ENCODE data around the gene CLASP1. TPM values are rescaled to one million over a fixed set of nuclear protein-coding genes. Genes with fewer than 3 reads are reported as not detected.

Gene CLASP1
- total and polyA plus RNA-seq, 12 donors = 10.1 to 90.6 (median 71.7) TPM

DNA sequence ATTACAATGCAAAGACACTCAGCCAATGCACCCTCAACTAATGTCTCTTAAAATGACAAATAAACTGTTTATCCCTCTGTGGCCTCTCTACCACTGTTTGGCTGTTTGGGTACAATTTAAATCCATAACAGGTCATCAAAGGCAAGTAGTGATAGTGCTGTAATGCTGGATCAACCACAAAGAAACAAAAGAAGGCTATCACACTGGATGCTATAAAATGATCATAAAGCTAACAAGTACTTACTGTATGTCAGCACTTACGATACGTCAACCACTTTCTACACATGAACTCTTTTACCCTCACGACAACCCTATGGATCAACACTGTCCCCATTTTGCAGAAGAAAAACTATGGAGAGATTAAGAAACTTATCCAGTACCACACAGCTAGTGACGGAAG lies 64.5 kb downstream of the CLASP1 start:
- no peak overlapping the region for H3K4me3 ChIP-seq
- H3K27me3 ChIP-seq = no peaks in the 10 kb centered on the region
- TF ChIP-seq, protein P1, sequence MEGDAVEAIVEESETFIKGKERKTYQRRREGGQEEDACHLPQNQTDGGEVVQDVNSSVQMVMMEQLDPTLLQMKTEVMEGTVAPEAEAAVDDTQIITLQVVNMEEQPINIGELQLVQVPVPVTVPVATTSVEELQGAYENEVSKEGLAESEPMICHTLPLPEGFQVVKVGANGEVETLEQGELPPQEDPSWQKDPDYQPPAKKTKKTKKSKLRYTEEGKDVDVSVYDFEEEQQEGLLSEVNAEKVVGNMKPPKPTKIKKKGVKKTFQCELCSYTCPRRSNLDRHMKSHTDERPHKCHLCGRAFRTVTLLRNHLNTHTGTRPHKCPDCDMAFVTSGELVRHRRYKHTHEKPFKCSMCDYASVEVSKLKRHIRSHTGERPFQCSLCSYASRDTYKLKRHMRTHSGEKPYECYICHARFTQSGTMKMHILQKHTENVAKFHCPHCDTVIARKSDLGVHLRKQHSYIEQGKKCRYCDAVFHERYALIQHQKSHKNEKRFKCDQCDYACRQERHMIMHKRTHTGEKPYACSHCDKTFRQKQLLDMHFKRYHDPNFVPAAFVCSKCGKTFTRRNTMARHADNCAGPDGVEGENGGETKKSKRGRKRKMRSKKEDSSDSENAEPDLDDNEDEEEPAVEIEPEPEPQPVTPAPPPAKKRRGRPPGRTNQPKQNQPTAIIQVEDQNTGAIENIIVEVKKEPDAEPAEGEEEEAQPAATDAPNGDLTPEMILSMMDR (IDR thresholded peaks at IDR 0.05) = no peak
- peaks cover 0 to 57% (median 29%) of the 10 kb centered on the region in 9 donors for H3K4me1 ChIP-seq
- intact Hi-C loops (cut with DNase I) = no loop called here
- WGBS, 2 donors = 96 to 98% methylated on average over 4 of the region's 4 CpGs
- H3K9me3 ChIP-seq = no peaks in the 10 kb centered on the region
- peaks cover 0 to 13% (median 0%) of the 10 kb centered on the region in 9 donors for H3K36me3 ChIP-seq
- DNase-seq (no peak), ATAC-seq (no peak)
- no peak overlapping the region for H3K27ac ChIP-seq

DNA sequence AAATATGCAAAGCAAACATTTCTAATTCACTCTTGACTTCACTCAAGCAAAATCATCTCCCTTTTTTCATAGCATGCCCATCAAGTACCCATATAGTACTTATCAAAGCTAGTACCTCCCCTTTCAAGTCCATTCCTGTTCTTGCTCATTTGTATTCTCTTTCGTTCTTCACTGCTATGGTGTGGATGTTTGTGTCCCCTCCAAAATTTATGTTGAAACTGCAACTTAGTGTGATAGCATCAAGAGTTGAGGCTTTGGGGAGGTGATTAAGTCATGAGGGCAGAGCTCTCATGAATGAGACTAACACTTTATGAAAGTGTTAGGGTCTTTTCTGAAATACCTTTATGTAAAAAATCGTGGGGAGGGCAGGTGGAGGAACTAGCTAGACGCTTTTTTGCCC lies 65.7 kb downstream of the CLASP1 start:
- H3K9me3 ChIP-seq = no peaks in the 10 kb centered on the region
- no peak for ATAC-seq
- DNase-seq = no peak
- no peak overlapping the region for H3K27ac ChIP-seq
- H3K27me3 ChIP-seq = no peaks in the 10 kb centered on the region
- TF ChIP-seq, protein P1 (IDR thresholded peaks at IDR 0.05) = no peak
- intact Hi-C loops (cut with DNase I) = no loop called here
- peaks cover 0 to 69% (median 33%) of the 10 kb centered on the region in 9 donors for H3K4me1 ChIP-seq
- H3K4me3 ChIP-seq = no peak overlapping the region
- 85 to 88% methylated on average over 3 of the region's 3 CpGs for WGBS, 2 donors
- peaks cover 0 to 4% (median 0%) of the 10 kb centered on the region in 9 donors for H3K36me3 ChIP-seq

DNA sequence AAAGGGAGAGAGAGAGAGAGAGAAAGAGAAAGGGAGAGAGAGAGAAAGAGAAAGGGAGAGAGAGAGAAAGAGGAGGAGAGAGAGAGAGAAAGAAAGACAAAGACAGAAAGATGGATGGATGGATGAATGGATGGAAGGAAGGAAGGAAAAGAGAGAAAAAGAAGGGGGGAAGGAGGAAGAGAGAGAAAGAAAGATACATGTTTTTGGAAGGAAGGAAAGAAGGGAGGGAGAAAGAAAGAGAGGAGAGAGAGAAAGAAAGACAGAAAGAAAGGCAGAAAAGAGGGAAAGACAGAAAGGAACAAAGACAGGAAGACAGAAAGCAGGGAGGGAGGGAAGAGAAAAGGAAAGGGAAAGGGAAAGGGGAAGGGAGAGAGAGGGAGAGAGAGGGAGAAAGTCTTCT lies 67.0 kb downstream of the CLASP1 start:
- Histone ChIP-seq H3K27me3 (no peaks in the 10 kb centered on the region), H3K9me3 (no peaks in the 10 kb centered on the region), H3K4me3 (no peak overlapping the region), H3K36me3 (no peaks in the 10 kb centered on the region), H3K27ac (peak overlapping the region in 2 of 10 donors; percentile 14 to 46), H3K4me1 (peaks cover 0 to 72% (median 33%) of the 10 kb centered on the region in 9 donors)
- intact Hi-C loops (cut with DNase I) = no loop called here
- ATAC-seq (no peak), DNase-seq (no peak)
- TF ChIP-seq, protein P1 (IDR thresholded peaks at IDR 0.05) = no peak

DNA sequence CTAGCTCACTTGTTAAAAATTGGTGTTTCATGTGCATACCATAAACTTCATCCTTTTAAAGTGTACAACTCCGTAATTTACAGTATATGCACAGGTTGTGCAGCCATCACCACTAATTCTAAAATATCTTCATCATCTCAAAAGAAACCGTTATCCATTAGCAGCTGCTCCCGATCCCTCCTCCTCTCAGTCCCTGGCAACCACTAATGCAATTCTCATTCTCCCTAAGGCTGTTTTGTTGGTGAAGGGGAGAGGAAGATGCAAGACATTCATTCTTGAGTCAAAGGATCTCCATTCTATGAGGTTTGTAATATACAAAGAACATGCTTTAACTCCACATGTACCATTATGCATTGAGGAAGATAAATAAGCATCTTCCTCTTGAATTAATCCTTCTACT lies 70.0 kb downstream of the CLASP1 start:
- H3K9me3 ChIP-seq = no peaks in the 10 kb centered on the region
- intact Hi-C loops (cut with DNase I) = no loop called here
- no peak overlapping the region for H3K4me3 ChIP-seq
- H3K27ac ChIP-seq = peak overlapping the region in 2 of 10 donors; percentile 19 to 84
- H3K4me1 ChIP-seq = peaks cover 2 to 60% (median 30%) of the 10 kb centered on the region in 9 donors
- no peak for DNase-seq
- ATAC-seq = no peak
- H3K36me3 ChIP-seq = no peaks in the 10 kb centered on the region
- H3K27me3 ChIP-seq = no peaks in the 10 kb centered on the region
- TF ChIP-seq, protein P1 (IDR thresholded peaks at IDR 0.05) = no peak
- WGBS, 2 donors = 69 to 74% methylated on average over 3 of the region's 3 CpGs
